ENCODE results near the gene JAKMIP3.

DNA sequence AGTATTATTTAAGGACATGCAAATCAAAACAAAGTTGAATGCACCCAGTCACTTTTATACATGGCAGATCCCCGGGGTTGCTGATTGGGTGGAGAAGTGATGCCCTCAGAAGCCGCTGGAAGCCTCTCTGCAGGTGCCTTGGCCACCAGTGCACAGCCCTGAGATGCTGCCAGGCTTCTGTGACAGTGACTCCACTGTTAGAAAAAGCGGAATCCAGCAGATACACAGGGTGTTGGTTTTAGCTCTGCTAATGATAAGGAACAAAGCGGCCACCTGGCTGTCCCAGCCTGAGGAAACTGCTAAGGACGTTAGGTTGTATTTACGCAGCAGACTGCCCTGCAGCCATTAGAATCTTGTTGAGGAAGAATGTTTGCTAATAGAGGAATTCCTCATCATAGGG lies 47.5 kb downstream of the JAKMIP3 start:
- TF ChIP-seq, protein P1, sequence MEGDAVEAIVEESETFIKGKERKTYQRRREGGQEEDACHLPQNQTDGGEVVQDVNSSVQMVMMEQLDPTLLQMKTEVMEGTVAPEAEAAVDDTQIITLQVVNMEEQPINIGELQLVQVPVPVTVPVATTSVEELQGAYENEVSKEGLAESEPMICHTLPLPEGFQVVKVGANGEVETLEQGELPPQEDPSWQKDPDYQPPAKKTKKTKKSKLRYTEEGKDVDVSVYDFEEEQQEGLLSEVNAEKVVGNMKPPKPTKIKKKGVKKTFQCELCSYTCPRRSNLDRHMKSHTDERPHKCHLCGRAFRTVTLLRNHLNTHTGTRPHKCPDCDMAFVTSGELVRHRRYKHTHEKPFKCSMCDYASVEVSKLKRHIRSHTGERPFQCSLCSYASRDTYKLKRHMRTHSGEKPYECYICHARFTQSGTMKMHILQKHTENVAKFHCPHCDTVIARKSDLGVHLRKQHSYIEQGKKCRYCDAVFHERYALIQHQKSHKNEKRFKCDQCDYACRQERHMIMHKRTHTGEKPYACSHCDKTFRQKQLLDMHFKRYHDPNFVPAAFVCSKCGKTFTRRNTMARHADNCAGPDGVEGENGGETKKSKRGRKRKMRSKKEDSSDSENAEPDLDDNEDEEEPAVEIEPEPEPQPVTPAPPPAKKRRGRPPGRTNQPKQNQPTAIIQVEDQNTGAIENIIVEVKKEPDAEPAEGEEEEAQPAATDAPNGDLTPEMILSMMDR (conservative IDR thresholded peaks at IDR 0.05) = no peak
- TF ChIP-seq EZH2 (IDR thresholded peaks at IDR 0.05; ENCODE audit: low read depth) = no peak
